Stomach (tissue), 9 donors: ENCODE results near the gene DGCR2. TPM values are rescaled to one million over a fixed set of nuclear protein-coding genes. Genes with fewer than 3 reads are reported as not detected.

Experiments
- DNase-seq, 2 donors: peaks; one replicate each; pipeline versions ENCODE4 v3.0.0 to v3.0.0-alpha.2; 2013 to 2019
- H3K27ac ChIP-seq, 5 donors: fragments of 200-600 bp in 4 of 5; sonication (generic) in 4 of 5; one replicate each; pipeline ENCODE4 v1.5.1; 2013 to 2019; ENCODE audit warnings: mild to moderate bottlenecking in 1 of 5, moderate library complexity in 1 of 5
- H3K27me3 ChIP-seq, 3 donors: fragments of 200-600 bp; sonication (generic); one replicate each; pipeline ENCODE4 v1.5.1; 2017 to 2019; ENCODE audit warnings: mixed run types in 1 of 3
- H3K36me3 ChIP-seq, 4 donors: fragments of 200-600 bp; sonication (generic); 1 replicate in 3 of 4; 2 replicates in 1 of 4; pipeline ENCODE4 v1.5.1; 2016 to 2019
- H3K4me1 ChIP-seq, 4 donors: fragments of 200-600 bp; sonication (generic); one replicate each; pipeline ENCODE4 v1.5.1; 2016 to 2019
- H3K4me3 ChIP-seq, 4 donors: fragments of 200-600 bp; sonication (generic) in 3 of 4; one replicate each; pipeline ENCODE4 v1.5.1; 2016 to 2019; ENCODE audit warnings: mild to moderate bottlenecking in 1 of 4
- H3K9me3 ChIP-seq, 4 donors: fragments of 200-600 bp; sonication (generic); one replicate each; pipeline ENCODE4 v1.5.1; 2016 to 2019
- EP300 ChIP-seq: sonication (generic); formaldehyde crosslinking; IDR thresholded peaks from one replicate; pipeline ENCODE4 v1.6.1; 2017; ENCODE audit warnings: antibody characterized with exemption
- POLR2A ChIP-seq, 4 donors: fragments of 450-650 bp; IDR thresholded peaks; one replicate each; pipeline ENCODE4 v1.6.1; 2016; ENCODE audit warnings: antibody characterized with exemption in 4 of 4, control low read depth in 2 of 4, mild to moderate bottlenecking in 1 of 4, moderate library complexity in 1 of 4
- POLR2AphosphoS5 ChIP-seq, 3 donors: sonication (generic); formaldehyde crosslinking; IDR thresholded peaks; one replicate each; pipeline ENCODE4 v1.6.1; 2016; ENCODE audit warnings: antibody characterized with exemption in 3 of 3
- WGBS, 5 donors: extraction: QIAGEN DNeasy Blood & Tissue Kit in 3 of 5; methylation state at CpG; one replicate each; pipeline versions ENCODE4 v1.1.5 to v1.1.7; 2013 to 2018; 5-methylcytosine and 5-hydroxymethylcytosine counted together
- intact Hi-C: fragments of 100-400 bp; cut with DNase I; formaldehyde crosslinking; loops from one replicate; pipeline ENCODE4 v1.15.1; 2023; ENCODE audit warnings: low total_unique reads
- polyA plus RNA-seq, 3 donors: library from polyadenylated mRNA; stranded (reverse); fragments of 200-250 nt; gene quantifications; one replicate each; pipeline ENCODE4 v1.2.3, GENCODE V29; 2013
- total RNA-seq, 5 donors: library from RNA; depleted of rRNA; stranded (reverse); fragments of >200 nt; gene quantifications; one replicate each; pipeline versions ENCODE4 v1.1.0 to v1.2.3, GENCODE V29; 2014 to 2016
- TF ChIP-seq, protein P1 (sequence below), 7 experiments: fragments of 450-650 bp in 4 of 7; fragments of 200-600 bp in 3 of 7; sonication (generic) in 3 of 7; IDR thresholded peaks; one replicate each; pipeline ENCODE4 v1.5.1; 2016 to 2019; ENCODE audit warnings: antibody characterized with exemption in 7 of 7, control low read depth in 2 of 7, mild to moderate bottlenecking in 1 of 7
- donor health status: healthy with polysubstance abuse.
- donor health status: Bipolar disorder and iron deficiency.
- donor health status: healthy.

DGCR2 gene
- total and polyA plus RNA-seq, 8 donors = 5.0 to 75.3 (median 35.6) TPM

DNA sequence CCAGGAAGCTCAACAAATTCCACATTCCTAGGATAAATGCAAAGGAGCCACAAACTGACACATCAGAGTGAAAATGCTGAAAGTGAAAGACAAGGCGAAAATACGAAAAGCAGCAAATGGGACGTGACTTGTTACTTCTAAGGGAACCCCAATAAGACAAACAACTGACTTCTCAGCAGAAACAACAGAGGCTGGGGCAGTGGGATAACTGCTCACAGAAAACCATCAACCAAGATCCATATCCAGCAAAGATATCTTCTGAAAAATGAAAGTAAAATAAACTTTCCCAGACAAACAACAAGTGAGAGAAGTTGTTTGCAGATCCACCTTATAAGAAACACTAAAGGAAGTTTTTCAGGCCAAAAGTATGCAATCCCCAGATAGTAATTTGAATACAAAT is 72.1 kb downstream of the DGCR2 start:
- Histone ChIP-seq H3K9me3 (no peaks in the 10 kb centered on the region), H3K36me3 (peaks cover 59 to 99% (median 94%) of the 10 kb centered on the region in 4 donors), H3K27me3 (no peaks in the 10 kb centered on the region), H3K4me1 (peaks cover 0 to 9% (median 0%) of the 10 kb centered on the region in 4 donors), H3K27ac (no peak overlapping the region), H3K4me3 (no peak overlapping the region)
- no peak for DNase-seq
- no peak for TF ChIP-seq POLR2A (IDR thresholded peaks at IDR 0.05)
- TF ChIP-seq, protein P1, sequence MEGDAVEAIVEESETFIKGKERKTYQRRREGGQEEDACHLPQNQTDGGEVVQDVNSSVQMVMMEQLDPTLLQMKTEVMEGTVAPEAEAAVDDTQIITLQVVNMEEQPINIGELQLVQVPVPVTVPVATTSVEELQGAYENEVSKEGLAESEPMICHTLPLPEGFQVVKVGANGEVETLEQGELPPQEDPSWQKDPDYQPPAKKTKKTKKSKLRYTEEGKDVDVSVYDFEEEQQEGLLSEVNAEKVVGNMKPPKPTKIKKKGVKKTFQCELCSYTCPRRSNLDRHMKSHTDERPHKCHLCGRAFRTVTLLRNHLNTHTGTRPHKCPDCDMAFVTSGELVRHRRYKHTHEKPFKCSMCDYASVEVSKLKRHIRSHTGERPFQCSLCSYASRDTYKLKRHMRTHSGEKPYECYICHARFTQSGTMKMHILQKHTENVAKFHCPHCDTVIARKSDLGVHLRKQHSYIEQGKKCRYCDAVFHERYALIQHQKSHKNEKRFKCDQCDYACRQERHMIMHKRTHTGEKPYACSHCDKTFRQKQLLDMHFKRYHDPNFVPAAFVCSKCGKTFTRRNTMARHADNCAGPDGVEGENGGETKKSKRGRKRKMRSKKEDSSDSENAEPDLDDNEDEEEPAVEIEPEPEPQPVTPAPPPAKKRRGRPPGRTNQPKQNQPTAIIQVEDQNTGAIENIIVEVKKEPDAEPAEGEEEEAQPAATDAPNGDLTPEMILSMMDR (IDR thresholded peaks at IDR 0.05) = no peak
- TF ChIP-seq POLR2AphosphoS5 (IDR thresholded peaks at IDR 0.05) = no peak
- no peak for TF ChIP-seq EP300
- intact Hi-C loops = no loop called here
- WGBS, 5 donors = 80 to 98% (median 93%) methylated on average over 3 of the region's 3 CpGs

DNA sequence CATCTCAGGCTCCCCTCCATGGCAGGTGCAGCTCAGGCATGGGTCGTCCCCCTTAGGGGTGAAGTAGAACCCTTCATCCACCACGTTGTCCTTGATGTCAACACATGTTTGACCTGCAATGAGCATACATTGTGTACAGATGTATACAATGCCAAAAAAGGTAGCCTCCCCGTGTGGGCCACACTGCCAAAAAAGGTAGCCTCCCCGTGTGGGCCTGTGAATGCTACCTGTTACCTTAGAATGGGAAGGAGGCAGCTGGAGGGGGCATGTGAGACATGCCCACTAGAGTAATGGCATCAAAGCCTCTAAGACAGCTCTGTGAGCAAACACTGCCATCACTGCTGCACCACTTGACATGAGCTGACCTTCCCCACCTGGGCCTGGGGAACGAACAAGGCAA is 73.7 kb downstream of the DGCR2 start:
- intact Hi-C loops = no loop called here
- no peak overlapping the region for H3K27ac ChIP-seq
- H3K4me3 ChIP-seq = no peak overlapping the region
- H3K27me3 ChIP-seq = no peaks in the 10 kb centered on the region
- DNase-seq = no peak
- peaks cover 0 to 9% (median 0%) of the 10 kb centered on the region in 4 donors for H3K4me1 ChIP-seq
- H3K36me3 ChIP-seq = peaks cover 71 to 99% (median 95%) of the 10 kb centered on the region in 4 donors
- 77 to 94% (median 89%) methylated on average over 3 to 5 of the region's 5 CpGs for WGBS, 5 donors
- no peaks in the 10 kb centered on the region for H3K9me3 ChIP-seq
- no peak for TF ChIP-seq EP300
- TF ChIP-seq, protein P1 (IDR thresholded peaks at IDR 0.05) = no peak

DNA sequence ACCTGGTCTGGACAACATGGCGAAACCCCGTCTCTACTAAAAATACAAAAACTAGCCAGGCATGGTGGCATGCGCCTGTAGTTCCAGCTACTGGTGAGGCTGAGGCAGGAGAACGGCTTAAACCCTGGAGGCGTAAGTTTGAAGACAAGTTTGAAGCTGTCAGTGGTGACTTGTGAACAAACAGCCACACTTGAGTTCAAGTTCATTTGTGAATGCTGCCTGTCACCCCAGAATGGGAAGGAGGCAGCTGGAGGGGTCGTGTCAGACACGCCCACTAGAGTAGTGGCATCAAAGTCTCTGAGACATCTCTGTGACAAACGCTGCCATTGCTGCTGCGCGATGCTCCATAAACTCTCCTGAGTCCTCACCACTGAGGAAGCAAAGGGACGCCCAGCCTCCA is 74.2 kb downstream of the DGCR2 start:
- no peak for DNase-seq
- intact Hi-C loops = no loop called here
- TF ChIP-seq, protein P1 (IDR thresholded peaks at IDR 0.05) = no peak
- no peak for TF ChIP-seq EP300
- no peak for TF ChIP-seq POLR2A (IDR thresholded peaks at IDR 0.05)
- no peak for TF ChIP-seq POLR2AphosphoS5 (IDR thresholded peaks at IDR 0.05)

DNA sequence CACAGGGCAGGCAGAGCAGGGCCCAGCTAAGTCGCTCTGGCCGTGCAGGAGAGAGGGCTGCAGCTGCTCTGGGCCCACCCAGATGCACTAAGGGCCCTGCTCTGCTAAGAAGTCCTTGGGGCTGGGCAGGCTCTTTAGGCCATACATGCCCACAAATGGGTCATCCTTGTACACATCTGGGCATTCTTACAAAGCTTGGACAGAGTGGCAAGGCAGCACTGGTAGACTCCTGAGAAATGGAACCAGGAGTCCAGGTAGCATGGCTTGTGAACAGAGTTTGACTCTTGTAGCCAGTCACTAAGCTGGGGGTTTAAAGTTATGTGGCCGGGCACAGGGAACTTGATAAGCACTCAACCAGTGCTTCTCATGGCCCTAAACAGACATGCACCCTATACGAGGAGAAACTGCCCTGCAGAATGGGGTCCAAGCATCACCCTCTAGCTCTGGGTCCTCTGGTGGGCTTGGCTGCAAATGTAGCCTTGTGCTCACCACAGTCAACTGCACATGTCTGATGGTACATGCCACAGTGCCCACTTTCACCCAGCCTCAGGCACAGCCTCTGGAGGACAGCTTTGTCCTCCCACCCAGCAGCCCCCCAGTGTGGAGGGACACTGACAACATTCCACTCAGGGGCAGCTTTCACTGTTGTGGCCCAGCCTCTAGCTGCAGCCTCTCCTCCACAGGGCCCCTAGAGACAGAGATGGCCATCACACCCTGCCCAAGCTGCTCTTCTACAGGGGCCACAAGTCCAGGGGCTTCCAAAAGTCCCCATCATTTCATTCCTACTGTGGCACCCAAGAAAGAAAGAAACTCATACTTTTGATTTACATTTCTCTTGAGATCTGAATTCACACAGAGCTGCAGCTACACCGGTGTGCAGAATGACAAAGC is 75.2 kb downstream of the DGCR2 start:
- TF ChIP-seq POLR2AphosphoS5 (IDR thresholded peaks at IDR 0.05) = no peak
- TF ChIP-seq, protein P1 (IDR thresholded peaks at IDR 0.05) = no peak
- no peak for TF ChIP-seq POLR2A (IDR thresholded peaks at IDR 0.05)
- TF ChIP-seq EP300 = no peak
- Histone ChIP-seq H3K27ac (no peak overlapping the region), H3K9me3 (no peaks in the 10 kb centered on the region), H3K4me1 (no peaks in the 10 kb centered on the region), H3K27me3 (no peaks in the 10 kb centered on the region), H3K36me3 (peaks cover 72 to 99% (median 95%) of the 10 kb centered on the region in 4 donors), H3K4me3 (no peak overlapping the region)
- intact Hi-C loops = no loop called here
- DNase-seq = no peak
- WGBS, 5 donors = 95 to 100% (median 97%) methylated on average over 5 of the region's 5 CpGs

More for the DNA sequence above, 74.2 kb downstream of the DGCR2 start:
- Histone ChIP-seq H3K4me1 (peaks cover 0 to 5% (median 0%) of the 10 kb centered on the region in 4 donors), H3K27ac (no peak overlapping the region), H3K4me3 (no peak overlapping the region), H3K27me3 (no peaks in the 10 kb centered on the region), H3K9me3 (no peaks in the 10 kb centered on the region), H3K36me3 (peaks cover 68 to 99% (median 95%) of the 10 kb centered on the region in 4 donors)
- WGBS, 5 donors = 93 to 98% (median 97%) methylated on average over 8 to 11 of the region's 11 CpGs
